NCI-H187 treated with DMSO at 0.1 percent for 48 hours (cell line): ENCODE results near the gene USP17L5.
"Not testable (repeated sequence)": the region's sequence is repeated elsewhere in the genome, so short reads cannot be mapped to it uniquely, and the experiment has no call there.

Source experiments
- DNase-seq: peaks from one replicate; lab custom pipeline; 2025; lab: John Stamatoyannopoulos, UW

The USP17L5 gene

DNA sequence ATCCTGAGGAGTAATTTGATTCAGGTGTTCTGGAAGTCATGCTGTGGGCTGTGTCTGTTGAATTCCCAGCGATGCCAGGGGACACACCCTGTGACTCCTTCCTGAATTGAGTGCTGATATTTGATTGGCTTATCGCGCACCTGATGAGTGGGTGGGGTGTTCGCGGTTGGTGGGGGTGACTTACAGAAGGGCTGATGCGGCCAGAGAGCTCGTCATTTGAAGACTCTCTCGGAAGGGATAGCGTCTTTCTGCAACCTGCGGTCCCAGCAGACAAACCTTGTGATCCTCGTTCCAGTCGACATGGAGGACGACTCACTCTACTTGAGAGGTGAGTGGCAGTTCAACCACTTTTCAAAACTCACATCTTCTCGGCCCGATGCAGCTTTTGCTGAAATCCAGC lies at the start of gene USP17L5:
Gene USP17L5 (plus strand): TSS at position 301 of the 400 bp plus-strand sequence. CDS start 0 bp downstream, at position 301.
- DNase-seq, result not testable (repeated sequence)

DNA sequence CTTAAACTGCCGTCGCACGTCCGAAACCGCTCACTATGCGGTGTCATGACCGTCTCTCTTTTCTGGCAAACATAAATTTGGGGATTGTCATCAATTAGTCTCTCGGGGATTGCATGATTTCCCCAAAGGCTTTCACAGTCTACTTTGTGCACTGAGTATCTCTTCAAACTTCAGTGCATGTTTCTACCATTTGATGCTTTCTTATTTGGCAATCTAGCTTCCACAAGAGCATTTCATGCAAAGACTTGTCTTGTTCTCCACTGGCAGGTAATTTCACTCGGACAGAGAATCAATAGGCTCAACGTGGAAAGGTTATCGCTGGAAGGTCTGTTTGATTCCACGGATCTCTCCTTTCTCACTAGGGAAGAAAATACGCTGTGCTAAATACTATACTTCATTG lies 15.0 kb upstream of the USP17L5 start:
- DNase-seq, result not testable (repeated sequence)

DNA sequence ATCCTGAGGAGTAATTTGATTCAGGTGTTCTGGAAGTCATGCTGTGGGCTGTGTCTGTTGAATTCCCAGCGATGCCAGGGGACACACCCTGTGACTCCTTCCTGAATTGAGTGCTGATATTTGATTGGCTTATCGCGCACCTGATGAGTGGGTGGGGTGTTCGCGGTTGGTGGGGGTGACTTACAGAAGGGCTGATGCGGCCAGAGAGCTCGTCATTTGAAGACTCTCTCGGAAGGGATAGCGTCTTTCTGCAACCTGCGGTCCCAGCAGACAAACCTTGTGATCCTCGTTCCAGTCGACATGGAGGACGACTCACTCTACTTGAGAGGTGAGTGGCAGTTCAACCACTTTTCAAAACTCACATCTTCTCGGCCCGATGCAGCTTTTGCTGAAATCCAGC lies 14.3 kb upstream of the USP17L5 start, which contains the start of gene USP17L24:
Gene USP17L24 (plus strand): TSS at position 301 of the 400 bp plus-strand sequence. CDS start 0 bp downstream, at position 301.
- not testable (repeated sequence) for DNase-seq

DNA sequence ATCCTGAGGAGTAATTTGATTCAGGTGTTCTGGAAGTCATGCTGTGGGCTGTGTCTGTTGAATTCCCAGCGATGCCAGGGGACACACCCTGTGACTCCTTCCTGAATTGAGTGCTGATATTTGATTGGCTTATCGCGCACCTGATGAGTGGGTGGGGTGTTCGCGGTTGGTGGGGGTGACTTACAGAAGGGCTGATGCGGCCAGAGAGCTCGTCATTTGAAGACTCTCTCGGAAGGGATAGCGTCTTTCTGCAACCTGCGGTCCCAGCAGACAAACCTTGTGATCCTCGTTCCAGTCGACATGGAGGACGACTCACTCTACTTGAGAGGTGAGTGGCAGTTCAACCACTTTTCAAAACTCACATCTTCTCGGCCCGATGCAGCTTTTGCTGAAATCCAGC lies 9.6 kb upstream of the USP17L5 start, which contains the start of gene USP17L25:
Gene USP17L25 (plus strand): TSS at position 301 of the 400 bp plus-strand sequence. CDS start 0 bp downstream, at position 301.
- not testable (repeated sequence) for DNase-seq

DNA sequence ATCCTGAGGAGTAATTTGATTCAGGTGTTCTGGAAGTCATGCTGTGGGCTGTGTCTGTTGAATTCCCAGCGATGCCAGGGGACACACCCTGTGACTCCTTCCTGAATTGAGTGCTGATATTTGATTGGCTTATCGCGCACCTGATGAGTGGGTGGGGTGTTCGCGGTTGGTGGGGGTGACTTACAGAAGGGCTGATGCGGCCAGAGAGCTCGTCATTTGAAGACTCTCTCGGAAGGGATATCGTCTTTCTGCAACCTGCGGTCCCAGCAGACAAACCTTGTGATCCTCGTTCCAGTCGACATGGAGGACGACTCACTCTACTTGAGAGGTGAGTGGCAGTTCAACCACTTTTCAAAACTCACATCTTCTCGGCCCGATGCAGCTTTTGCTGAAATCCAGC lies 4.8 kb upstream of the USP17L5 start, which contains the start of gene USP17L26:
Gene USP17L26 (plus strand): TSS at position 301 of the 400 bp plus-strand sequence. CDS start 0 bp downstream, at position 301.
- not testable (repeated sequence) for DNase-seq

DNA sequence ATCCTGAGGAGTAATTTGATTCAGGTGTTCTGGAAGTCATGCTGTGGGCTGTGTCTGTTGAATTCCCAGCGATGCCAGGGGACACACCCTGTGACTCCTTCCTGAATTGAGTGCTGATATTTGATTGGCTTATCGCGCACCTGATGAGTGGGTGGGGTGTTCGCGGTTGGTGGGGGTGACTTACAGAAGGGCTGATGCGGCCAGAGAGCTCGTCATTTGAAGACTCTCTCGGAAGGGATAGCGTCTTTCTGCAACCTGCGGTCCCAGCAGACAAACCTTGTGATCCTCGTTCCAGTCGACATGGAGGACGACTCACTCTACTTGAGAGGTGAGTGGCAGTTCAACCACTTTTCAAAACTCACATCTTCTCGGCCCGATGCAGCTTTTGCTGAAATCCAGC lies 4.6 kb downstream of the USP17L5 start, which contains the start of gene USP17L27:
Gene USP17L27 (plus strand): TSS at position 301 of the 400 bp plus-strand sequence. CDS start 0 bp downstream, at position 301.
- DNase-seq, result not testable (repeated sequence)

DNA sequence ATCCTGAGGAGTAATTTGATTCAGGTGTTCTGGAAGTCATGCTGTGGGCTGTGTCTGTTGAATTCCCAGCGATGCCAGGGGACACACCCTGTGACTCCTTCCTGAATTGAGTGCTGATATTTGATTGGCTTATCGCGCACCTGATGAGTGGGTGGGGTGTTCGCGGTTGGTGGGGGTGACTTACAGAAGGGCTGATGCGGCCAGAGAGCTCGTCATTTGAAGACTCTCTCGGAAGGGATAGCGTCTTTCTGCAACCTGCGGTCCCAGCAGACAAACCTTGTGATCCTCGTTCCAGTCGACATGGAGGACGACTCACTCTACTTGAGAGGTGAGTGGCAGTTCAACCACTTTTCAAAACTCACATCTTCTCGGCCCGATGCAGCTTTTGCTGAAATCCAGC lies 9.4 kb downstream of the USP17L5 start, which contains the start of gene USP17L28:
Gene USP17L28 (plus strand): TSS at position 301 of the 400 bp plus-strand sequence. CDS start 0 bp downstream, at position 301.
- not testable (repeated sequence) for DNase-seq

DNA sequence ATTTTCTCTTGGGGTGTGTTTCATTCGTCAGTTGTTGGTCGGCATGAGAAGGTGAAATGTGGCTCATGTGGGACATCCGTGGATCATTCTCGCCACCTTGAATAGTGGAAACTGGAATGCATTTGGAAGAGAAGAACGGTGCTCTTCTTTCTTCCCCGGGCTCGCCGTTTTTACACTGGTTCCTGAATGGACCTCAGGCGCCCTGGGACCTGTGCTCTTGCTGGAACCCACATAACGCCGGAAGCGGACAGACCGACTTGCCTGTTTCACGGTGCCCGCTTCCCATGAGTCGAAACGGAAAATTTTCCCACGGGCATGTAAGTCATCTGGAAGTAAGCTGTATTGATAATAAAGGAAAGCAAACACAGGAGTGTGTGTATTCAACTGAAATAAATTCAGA lies 11.7 kb downstream of the USP17L5 start:
- not testable (repeated sequence) for DNase-seq

DNA sequence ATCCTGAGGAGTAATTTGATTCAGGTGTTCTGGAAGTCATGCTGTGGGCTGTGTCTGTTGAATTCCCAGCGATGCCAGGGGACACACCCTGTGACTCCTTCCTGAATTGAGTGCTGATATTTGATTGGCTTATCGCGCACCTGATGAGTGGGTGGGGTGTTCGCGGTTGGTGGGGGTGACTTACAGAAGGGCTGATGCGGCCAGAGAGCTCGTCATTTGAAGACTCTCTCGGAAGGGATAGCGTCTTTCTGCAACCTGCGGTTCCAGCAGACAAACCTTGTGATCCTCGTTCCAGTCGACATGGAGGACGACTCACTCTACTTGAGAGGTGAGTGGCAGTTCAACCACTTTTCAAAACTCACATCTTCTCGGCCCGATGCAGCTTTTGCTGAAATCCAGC lies 14.1 kb downstream of the USP17L5 start, which contains the start of gene USP17L29:
Gene USP17L29 (plus strand): TSS at position 301 of the 400 bp plus-strand sequence. CDS start 0 bp downstream, at position 301.
- DNase-seq, result not testable (repeated sequence)

GRCh38 chr4:9362829-9363228 lies 23.6 kb downstream of the USP17L5 start, which contains the start of gene USP17L30:
TSS of gene USP17L30 (plus strand) at chr4:9363129. CDS start at chr4:9363129, 0 bp downstream.
- DNase-seq, result not testable (repeated sequence)

- not testable (repeated sequence) for DNase-seq
Observed at GRCh38 chr4:9379881-9380280, 40.7 kb downstream of the USP17L5 start.

DNA sequence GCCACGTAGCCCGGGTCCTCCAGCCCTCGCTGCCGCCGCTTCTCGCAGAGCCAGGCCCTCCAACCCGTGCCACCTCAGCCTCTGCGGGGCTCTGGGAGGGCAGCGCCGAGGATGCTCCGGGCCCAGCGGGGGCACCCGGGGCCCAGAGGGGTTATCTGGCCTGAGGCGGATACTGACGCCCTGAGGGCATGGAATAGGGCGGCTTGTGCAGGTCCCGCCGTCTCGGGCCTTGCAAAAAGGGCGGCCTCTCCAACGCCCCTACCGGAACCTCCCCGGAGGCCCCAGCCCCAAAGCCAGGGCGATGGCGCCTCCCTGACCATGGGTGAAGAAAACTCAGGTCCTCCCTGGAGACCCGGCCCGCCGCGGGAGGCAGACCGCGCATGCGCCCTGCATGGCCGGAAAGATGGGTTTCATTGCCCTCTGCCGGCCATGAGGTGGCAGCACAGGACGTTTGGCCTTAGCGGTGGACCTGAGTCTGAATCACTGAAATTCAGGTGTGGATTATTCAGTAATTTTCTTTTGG lies 41.9 kb downstream of the USP17L5 start:
- DNase-seq, result not testable (repeated sequence)

- DNase-seq, result no peak
Observed at GRCh38 chr4:9384126-9384525, 44.9 kb downstream of the USP17L5 start.

GRCh38 chr4:9389001-9389400 lies 49.8 kb downstream of the USP17L5 start:
- DNase-seq, result not testable (repeated sequence)
